IPS-NIHi7 (cell line): ENCODE measurements around the gene DESI1.
"Not testable (repeated sequence)": the region's sequence is repeated elsewhere in the genome, so short reads cannot be mapped to it uniquely, and the experiment has no call there.

Experiments
- DNase-seq: peaks from one replicate; pipeline ENCODE4 v3.0.0; 2012; ENCODE audit warnings: mixed read lengths; ENCODE audit errors: extremely low spot score

The DESI1 gene

DNA sequence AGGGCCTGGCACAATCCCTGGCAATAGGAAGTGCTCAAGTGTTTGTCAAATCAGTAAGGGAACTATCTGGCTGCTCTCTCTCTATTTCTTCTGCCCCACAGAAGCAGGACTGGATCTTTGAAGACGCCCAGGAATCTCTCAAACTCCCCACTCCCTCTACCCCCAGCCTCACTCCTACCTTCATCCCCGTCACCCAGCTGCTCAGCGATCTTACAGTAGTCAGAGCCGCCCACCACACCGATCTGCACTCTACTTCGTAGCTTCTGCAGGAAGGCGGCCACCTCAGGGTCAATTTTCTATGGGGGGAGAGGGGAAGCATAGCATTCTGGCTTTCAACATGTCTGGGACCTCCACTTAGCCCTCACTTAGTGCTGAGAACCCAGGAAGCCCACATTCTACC is 34.9 kb downstream of the DESI1 start:
- no peak for DNase-seq

GRCh38 chr22:41584881-41585280 is 36.0 kb downstream of the DESI1 start:
- no peak for DNase-seq

- no peak for DNase-seq
Measured at GRCh38 chr22:41582694-41583093, 38.1 kb downstream of the DESI1 start.

DNA sequence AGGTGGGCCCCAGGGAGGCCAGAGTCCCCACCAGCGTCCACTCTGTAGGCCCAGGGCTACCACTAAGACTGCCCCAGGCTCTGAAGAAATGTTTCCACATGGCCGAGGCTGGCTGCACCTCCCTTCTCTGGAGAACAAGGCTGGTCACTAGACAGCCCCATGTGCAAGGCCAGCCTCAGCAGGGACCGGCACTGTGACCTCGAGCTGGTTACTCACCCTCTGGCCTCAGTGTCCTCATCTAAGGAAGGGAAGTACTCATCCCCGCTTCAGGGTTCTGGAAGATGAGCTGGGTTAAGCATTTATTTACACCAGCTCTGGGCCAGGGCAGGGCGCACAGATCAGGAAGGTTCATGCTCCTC is 40.9 kb downstream of the DESI1 start:
- DNase-seq: no peak

- DNase-seq: no peak
Measured at GRCh38 chr22:41579297-41579996, 41.4 kb downstream of the DESI1 start.

DNA sequence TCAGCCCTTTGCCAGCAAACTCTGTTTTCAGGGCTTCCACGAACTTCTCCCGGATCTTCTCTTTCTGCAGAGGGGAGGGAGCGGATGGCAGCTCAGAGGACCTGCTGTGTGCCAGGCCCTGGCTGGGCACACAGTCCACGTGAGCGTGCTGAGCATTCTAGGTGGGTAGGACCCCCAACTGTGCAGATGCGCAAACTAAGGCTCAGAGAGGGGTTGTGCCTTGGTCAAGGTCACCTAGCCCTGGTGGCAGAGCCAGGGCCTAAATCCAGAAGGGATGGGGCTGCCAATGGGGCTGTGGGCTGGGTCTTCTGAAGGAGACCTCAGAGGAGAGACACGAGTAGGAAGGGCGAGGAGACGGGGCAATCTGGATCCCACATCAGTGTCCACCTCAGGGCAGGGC is 42.0 kb downstream of the DESI1 start:
- no peak for DNase-seq

DNA sequence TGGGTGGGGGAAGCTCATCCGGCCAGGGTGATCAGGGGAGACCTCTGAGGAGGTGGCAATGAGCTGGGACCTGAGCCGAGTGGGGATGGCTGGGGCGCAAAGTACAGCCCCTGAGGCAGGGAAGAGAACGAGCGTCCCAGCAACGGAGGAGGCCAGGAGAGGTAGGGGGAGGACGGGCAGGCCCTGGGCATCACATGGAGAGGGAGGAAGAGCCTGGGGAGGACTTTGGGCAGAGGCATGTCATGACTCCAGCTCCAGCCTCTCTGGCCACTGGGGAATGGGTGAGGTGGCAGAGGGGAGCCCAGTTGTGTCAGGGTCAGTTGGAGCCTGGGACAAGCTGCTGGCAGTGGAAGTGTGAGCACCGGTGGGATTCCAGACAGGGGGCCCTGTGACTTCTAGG is 42.7 kb downstream of the DESI1 start:
- DNase-seq: no peak

GRCh38 chr22:41576877-41577276 is 44.0 kb downstream of the DESI1 start:
- DNase-seq: peak; percentile 91

- DNase-seq: no peak
Measured at GRCh38 chr22:41575533-41575932, 45.3 kb downstream of the DESI1 start.

- no peak for DNase-seq
Measured at GRCh38 chr22:41574847-41575381, 45.9 kb downstream of the DESI1 start.

- DNase-seq: no peak
Measured at GRCh38 chr22:41573677-41574076, 47.2 kb downstream of the DESI1 start.

DNA sequence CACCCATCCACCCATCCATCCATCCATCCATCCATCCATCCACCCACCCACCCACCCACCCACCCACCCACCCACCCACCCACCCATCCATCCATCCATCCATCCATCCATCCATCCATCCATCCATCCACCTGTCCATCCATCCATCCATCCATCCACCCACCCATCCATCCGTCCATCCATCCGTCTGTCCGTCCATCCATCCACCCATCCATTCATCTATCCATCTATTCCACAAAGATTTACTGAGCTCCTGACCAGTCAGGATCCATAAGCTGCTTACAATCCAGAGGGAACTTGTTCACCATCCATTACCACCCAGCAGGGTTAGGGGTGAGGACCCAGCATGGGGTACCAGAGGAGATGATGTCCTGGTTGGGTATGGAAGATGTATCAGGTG is 48.5 kb downstream of the DESI1 start:
- DNase-seq: not testable (repeated sequence)

DNA sequence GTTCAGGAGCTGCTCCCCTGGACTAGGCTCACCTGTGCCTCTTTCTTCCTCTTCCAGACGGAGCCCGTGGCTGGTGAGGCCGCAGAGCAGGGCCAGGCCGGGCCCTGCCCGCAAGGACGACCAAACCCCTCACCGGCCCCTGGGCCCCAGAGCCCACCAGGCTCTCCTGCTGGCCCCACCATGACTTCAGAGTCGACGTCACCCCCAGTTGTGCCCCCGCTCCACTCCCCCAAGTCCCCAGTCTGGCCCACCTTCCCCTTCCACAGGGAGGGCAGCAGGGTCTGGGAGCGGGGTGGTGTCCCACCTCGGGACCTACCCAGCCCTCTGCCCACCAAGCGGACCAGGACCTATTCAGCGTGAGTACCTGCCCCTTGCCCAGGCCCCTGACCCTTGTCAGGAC is 49.1 kb downstream of the DESI1 start:
- no peak for DNase-seq

DNA sequence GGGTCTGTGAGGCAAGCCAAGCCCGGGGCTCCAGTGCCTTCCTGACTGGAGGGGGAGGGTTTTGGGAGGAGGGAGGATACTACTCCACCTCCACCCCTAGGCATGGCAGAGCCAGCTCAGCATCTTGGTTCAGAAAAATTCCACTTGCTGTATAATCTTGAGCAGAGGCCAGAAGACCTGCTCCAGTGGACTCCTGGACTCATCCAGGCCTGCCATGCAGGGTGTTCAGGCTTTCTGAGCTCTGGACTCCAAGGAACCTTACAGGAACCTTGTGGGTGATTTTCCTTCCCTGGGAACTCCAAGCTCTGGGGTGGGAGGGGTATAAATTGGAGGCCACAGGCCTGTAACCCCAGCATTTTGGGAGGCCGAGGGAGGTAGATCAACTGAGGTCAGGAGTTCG is 50.6 kb downstream of the DESI1 start:
- DNase-seq: no peak

DNA sequence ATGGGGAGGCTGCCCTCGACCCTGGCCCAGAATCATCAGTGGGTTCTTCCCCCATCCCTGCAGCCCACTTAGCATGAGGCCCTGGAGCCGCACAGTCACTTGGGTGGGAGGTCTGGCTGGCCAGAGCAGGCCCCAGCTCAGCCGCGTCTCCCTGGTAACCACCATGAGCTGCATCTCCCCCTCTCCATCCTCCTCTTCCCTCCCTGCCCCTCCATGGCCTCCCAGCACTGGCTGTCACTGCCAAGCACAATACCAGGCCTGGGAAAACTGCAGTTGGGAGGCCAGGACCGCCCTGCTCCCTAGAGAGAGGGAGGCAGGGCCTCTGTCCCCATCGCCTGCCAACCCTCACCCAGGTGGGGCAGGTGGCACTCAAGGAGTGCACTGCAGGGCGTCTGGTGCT is 52.0 kb downstream of the DESI1 start:
- DNase-seq: no peak

DNA sequence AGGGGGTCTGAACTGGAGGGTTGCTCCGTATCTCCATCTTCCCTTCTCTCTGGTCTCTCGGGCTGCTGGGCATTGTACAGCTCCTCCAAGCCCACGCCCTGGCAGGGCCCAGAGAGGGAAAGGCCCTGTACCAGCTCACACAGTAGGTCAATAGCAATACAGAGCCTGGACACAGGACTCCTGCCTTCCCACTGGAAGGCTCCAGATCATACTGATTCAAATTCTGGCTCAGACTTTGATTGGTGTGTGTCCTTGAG is 53.4 kb downstream of the DESI1 start:
- DNase-seq: no peak

- DNase-seq: peak; percentile 53
Measured at GRCh38 chr22:41565403-41566054, 55.3 kb downstream of the DESI1 start.

DNA sequence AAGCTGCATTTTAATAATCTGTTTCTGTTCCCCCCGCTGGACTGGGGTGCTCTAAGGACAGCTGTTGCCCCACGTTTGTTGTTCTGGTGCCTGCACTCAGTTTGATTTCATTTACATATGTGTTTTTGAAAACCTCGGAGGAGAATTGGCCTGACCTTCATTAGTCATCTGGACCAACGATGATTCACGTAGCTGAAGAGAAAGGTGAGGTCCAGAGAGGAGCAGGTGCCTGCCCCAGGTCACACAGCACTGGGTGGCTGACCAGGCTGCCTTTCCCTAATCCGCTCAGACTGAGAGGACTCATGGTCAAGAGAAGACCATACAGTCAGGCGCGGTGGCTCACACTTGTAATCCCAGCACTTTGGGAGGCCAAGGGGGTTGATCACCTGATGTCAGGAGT is 56.3 kb downstream of the DESI1 start:
- DNase-seq: no peak

DNA sequence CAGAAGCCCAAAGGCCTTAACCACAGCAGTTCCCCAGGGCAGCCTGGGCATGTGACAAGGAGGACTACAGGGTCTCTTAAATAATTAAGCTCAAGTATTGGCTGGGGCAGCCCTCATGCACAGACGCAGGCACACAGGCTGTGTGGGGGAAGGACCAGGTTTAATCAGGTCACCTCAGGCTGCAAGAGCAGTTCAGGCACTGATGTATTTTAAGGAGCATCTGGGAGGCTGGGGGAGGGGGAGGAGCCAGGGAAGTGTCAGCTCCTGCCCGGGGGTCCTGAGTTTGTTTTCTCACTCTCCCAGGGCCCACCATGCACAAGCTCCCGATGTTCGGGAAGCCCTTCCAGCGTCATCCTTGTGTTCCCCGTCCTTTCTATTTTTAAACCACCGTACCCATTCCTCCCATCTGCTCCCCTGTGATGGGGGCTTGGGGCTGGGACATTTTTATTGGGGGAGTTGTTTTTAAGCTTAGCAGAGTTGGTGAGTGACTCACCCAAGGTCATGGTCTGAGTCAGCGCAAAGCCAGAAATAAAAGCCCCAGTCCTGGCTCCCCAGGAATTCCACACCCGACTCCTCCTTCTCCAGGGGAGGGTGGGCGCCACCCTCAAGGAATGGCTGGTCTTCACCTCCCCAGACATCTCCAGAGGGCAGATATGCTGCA is 57.7 kb downstream of the DESI1 start:
- DNase-seq: peak; percentile 47

- DNase-seq: no peak
Measured at GRCh38 chr22:41562461-41562860, 58.4 kb downstream of the DESI1 start.

DNA sequence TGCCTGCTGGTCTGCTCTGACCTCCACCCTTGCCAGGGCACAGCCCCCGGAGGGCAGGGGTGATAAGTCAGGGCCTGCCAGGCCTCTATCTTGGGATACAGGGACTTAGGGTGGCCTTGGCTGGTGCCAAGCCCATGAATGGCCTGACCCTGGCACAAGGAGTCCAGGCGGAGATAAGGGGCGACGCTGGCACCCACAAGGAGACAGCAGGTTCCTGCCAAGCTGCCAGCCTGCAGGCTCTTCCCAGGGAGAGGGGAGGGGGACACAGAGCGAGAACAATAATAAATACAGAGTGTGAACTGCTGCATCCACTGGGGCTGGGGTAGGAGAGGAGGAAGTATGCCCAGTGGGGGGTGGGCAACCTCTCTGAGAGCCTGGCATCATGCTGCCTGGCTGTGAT is 59.1 kb downstream of the DESI1 start:
- no peak for DNase-seq

- peak; percentile 56 for DNase-seq
Measured at GRCh38 chr22:41561335-41561734, 59.5 kb downstream of the DESI1 start.

DNA sequence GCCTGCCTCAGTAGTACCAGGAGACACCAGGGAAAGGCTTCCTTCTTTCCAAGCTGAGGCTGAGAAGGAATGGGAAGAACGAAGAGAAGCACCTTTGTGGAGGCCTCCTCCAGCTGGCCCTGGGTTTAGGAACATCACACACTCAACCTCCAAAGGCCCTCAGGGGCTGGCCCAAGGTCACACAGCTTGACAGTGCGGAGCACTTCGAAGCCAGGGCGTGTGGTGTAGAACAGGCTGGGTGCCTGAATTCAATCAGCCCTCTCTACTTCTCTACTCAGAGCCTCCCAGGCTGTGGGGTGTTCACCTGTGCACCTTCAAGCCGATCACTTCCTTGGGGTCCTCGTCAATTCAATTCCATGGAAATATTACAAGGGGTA is 60.8 kb downstream of the DESI1 start:
- DNase-seq: no peak
